HG03342 (cell line): ENCODE measurements around the gene PRDM16.

Source experiments
- ATAC-seq: cut with Tn5 transposase; IDR thresholded peaks from one replicate; pipeline ENCODE4 v1.9.1; 2021; ENCODE audit warnings: mild to moderate bottlenecking, moderate library complexity; ENCODE audit not compliant: unreplicated experiment

Gene PRDM16

DNA sequence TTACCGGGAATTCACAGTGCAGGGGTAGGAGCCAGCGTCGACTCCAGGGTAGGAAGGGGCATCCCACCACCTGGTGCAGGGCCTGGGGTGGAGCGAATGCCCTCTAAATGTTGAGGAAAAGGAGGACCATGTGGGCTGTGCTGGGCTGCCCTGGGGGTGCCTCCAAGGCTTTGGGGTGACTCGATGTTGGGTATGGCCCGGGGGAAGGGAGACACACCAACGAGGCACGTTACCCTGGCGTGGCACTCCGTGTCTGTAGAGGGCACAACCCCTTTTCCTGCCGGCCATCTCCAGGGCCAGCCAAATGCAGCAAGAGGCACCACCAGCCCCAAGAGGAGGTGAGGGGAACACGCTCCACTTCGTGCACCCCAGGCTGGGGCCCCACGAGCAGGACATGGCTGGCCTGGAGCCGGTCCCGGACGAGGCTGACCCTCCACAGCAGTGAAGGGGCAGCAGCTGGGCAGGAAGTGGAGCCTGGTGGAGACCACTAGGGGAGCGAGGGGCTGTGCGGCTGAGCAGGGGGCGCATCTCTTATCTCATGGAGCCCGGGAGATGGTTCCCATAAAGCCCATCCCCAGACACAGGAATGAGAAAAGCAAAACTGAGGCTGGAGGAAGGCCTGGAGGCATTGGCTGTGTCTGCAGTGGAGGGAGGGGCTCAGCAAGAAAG lies 36.5 kb upstream of the PRDM16 start:
- ATAC-seq = no peak

DNA sequence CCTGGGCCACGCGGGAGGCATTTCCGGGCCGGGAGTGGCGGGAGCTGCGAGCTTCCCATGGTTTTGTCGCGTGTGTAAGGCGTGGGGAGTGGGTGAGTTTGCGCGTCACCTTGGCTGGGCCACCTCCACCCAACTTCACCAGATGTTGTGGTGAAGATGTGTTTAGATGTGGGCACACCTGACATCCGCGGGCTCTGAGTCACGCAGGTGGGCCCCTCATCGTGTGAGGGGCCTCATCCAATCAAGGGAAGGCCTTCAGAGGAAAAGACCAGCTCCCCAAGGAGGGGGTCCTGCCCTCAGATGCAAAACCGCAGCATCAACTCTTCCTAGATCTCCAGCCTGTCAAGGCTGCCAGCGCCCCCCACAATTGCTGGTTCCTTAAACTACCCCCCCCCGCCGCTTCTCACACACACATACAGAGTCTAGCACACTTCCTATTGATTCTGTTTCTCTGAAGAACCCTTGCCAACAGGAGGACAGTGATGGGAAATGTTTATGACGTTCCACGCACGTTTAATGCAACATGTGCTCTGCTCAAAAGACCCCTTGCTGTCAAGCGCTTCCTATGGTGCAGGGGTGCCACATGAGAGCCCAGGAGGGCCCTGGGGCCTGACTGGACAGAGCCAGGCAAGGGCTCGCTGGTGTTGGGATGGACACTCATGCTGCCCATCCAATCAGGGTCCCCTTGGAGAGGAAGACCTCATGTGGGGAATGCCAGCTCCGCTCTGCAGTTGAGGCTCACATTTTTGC lies 35.8 kb upstream of the PRDM16 start:
- no peak for ATAC-seq

DNA sequence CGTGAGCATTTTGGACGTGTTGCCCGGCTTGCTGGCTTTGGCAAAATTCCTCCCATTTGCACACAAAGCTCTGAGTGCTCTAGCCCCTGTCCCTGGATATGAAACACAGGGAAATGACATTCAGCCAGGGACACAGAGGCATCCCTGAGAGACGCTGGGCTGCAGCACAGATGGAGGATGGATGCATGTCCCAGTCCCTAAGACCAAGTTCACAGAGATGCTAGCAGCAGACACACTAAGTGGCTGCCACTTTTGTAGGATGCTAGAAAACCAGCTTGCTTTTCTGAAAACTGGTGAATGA lies 35.3 kb upstream of the PRDM16 start:
- no peak for ATAC-seq

DNA sequence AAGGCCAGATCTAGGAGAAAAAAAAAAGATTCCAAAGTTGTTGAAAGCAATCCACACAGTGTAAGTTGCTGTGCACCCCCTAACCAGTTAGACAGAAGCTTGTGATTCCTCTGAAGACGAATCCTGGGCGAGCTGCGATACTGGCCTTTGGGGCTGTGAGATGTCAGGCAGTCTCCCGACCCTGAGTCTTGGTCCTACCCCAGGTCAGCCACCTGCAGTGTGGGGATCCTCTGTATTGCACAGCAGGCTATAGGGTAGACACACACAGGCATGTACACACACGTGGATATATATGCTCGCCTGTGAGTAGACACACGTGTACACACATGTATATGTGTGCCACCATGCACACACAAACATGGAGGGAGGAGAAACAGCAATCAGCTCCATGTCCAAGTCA lies 34.8 kb upstream of the PRDM16 start:
- no peak for ATAC-seq

DNA sequence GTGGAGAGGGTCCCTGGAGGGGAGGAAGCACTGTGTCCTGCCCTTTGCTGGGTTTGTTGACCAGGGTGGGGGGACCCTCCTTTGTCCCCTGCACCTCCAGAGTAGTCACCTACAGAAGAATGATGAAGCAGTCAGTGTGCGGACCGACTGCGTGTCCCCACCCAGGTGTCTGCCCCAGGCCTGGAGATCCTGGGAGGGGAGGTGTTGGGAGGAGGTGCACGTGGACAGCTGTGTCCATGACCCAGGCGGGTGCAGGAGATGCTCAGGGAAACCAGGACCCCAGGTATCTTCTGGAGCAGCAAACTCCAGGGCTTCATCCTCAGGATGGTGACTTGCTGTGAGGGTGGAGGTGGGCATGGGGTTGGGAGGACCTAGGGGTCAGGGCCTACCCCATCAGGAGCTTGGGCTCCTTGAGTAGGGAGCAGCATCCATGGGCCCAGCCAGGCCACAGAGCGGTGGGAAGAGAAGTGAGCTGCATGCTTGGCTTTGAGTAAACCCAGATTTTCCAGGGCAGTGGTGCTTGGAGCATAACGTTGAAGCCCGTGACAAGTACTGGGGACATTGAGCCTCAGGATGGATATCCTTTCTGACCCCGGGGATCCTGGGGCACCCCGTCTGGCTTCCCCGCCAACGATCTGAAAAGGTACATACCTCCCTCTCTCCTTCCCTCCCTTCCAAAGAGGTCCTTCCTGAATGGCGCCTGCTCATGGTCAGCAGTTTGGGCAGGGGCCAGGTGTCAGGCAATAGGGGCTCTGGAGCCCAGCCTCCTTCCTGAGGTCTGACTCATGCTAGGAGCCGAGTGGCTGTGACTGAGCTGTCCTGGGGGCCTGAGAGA lies 34.1 kb upstream of the PRDM16 start:
- no peak for ATAC-seq

DNA sequence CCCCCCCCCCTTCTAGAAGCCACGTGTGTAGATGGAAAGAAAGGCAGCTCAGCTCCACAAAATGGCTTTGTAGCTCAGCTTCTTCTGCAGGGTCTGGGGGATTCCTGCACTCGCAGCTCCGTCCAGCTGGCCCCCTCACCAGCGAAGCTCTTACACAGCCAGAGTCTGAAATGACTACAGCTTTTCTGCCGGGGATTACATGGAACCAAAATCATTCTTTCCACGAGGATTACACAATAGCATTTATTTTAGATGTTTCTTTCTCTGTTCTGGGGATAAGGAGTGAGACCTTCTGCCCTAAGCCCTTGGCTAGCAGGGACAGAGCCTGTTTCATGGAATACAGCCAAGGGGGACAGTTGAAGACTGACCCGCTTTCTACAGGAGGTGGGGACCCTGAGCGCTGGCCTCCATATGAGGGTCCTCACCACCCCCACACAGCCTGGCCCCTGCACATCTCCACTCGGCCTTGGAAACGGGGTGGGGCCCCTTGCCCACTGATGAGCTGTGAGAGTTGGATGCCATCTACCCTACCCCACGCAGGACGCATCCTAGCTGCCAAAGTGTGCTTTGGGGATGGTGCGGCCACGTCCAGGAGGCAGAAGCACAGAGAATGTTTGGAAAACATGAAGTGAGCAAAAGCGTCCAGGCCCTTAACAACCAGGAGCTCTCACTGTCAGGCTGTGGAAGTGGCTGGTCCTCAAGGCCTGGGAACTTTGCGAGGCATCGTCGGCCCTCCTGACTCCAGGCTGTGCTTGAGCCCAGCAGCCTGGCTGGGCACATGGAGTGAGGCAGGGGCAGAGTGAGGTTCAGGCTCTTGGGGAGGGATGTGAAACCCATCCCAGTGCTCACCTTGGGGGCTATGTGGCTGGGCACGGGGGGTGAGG lies 33.2 kb upstream of the PRDM16 start:
- no peak for ATAC-seq

DNA sequence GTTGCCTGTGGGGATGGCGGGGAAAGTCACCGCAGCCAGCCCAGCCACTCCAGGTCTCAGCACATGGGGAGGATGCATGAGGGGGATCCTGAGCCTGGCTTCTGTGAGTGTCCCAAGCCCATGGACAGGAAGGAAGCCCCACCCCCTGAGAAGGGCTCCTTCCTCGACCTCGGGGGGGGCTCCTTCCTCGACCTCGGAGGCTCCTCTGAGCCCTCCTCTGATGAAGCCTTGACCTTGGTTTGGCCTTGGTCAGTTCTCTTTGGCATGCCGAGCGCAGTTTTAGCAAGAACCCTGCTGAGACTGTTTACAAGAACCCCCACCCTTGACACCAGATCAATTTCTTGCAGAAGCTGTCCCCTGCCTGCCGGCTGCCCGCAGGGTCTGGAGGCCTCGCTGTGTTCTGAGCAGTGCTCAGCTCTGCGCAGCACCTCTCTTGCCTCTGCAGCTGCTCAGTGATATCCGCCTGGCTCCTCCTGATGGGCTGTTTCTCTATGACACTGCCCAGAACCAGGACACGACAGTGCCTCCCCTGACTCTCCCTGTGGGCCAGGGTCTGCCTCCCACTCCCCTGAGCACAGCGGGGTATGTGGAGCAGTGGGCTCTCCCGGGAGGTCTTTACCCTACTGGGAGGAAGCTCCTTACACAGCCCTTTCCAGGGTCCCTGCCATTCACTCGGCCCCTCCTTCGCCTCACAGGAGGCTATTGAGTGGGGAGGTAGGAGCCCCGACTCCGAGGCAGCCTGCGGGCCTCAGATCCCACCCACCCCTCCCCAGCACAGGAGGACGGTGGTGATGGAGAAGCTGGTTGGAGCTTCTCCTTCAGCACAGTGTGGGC lies 32.3 kb upstream of the PRDM16 start:
- no peak for ATAC-seq

DNA sequence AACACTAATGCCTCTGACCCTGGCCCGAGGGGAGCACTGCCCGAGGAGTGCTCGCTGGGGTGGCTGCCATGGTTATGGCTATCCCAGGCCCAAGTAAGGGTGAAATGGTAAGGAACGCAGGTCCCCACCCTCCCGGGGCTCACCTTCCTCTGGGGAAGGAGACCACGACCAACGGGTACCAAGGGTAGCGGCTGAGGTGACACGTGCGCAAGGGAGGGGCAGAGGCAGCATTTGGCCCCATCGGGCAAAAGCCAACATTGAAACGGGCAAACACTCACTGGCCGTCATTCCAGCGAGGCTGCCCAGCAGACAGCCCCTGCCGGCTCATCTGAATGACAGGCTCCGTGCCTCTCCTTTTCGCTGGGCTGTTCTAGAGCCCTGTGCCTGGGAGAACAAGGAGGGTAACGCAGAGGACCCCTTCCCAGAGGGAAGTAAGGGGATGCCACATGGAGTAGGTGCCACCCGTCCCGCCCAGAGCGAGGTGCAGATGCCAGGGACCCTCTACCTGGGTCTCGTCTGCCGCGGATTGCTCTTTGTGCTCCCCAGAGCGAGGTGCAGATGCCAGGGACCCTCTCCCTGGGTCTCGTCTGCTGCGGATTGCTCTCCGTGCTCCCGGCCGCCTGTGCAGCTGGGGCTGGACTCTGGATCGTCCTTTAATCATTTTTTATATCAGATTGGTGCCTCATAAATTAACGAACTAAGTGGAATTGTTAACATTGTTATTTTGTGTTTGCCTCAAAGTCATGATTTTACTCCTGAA lies 31.5 kb upstream of the PRDM16 start:
- no peak for ATAC-seq

DNA sequence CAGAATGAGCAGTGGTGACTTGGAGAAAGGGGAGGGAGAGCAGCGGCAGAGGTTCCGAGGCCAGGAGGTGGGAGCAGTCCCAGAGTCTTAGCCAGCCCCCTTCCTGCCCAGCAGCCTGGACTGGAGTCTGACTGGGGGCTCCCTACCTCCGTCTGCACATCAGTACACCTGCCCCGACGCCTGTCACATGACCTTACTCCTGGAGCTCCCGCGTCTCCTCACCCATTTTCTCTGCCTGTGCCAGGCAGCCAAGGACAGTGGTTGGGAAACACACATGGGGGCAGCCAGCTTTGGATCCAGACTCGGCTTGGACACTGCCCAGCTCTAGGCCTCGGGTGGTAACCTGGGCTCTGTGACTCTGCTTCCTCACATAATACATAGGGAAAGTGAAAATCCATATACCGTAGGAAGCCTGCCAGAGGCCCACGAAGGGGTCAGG lies 30.9 kb upstream of the PRDM16 start:
- no peak for ATAC-seq

DNA sequence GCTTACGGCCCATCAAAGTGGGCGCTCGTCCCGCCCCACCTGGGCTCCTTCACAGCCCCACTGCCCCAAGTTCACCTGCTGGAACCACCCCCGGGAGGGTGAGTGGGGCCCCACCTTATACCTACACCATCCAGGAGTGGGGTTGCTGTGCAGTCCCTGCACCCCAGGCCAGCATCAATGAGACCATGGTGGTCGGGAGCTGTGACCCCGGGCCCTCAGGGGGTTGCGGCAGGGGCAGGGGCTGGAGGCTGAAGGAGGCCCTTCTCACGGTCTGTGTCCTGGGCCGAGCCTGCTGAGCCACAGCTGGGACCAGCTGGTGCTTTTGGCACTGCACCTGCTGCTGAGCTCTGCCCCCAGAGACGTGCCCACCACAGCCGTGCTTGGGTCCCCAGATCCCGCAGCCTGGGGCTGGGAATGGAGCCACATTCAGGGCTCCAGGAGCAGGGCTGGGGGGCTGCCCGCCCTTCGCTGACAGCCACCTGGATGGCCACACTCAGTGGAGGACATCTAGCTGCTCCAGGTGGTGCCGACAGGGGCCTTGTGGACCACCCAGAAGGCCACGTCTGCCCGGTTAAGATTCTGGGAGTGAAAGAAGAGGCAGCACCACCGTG lies 30.3 kb upstream of the PRDM16 start:
- no peak for ATAC-seq

DNA sequence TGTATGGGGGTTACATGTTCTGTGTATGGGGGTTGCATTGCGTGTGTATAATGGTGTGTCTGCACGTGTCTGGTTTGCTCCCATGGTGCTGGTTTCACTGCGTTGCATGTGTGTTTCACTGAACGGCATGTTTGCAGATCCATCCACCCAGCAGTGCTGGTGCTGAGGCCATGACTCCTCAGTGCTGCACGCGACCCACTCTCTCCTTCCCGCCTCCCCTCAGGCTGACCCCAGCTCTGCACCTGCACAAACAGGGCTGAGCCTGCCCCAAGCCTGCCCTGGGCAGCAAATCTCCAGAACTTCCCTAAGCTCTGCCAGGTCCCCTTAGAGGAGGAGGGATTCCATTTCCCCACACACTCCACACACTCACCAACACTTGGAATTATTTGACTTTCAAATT lies 29.0 kb upstream of the PRDM16 start:
- ATAC-seq = no peak

DNA sequence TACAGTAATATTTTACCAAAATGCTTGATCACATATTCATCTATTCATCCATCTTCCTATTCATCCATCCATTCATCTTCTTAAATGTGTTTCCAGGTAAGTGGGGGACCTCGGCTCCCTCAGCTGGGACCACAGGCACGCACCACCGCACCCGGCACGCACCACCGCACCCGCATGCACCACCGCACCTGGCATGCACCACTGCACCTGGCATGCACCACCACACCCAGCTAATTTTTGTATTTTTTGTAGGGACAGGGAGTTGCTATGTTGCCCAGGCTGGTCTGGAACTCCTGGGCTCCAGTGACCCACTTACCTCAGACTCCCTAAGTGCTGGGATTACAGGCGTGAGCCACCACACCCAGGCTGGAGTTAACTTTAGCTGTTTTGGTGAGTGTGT lies 26.5 kb upstream of the PRDM16 start:
- no peak for ATAC-seq

DNA sequence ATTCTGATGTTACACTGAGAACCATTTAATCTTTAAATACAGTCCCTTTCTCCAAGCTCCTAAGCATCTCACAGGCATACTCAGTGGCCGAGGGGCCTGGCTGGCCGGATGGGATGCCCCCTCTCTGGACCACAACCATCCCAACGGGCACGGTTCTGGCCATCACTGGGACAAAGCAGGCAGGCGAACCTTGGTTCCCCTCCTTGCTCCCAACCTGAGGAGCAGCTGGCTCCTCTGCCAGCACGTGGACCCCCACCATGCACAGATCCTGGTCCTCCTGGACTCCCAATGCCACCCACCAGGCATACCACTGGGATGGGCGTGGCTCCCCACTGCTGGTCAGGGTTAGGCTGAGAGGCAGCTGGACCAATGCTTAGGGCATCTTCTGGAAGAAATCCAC lies 19.8 kb upstream of the PRDM16 start:
- ATAC-seq = no peak

DNA sequence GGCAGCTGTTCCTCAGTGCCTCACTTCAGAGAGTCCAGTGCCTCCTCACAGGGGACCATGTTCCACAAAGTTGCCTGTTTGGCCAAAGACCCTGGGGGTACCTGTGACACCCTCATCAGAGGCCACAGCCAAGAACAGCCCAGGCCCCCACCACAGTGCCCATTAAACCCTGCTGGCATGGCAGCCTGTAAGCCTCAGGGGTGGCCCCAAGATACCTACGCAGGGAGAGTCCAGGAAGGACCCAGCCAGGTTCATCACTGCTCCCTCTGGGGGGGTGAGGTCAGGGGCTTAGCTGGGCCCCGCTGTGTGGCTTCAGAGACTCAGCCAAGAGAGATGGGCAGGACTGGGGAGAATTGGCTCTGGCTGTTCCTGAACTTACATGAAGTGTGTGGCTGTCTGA lies 19.1 kb upstream of the PRDM16 start:
- no peak for ATAC-seq

DNA sequence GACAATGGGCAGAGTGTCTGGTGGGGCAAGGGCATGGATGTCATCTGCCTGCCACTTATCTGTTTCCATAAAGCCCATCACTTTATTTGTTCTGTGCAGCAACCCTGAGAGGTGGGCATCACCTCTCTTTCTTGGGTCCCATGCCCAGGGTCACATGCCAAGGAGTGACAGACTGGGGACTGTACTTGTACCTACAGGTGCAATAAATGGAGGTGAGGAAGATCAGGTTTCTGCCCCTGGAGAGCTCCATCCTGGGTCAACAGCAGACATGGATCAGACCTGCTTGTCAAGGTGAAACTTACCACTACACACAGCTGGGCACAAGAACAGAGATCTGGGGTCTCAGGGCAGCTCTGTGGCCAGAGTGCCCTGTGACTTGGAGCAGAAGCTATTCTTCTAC lies 18.4 kb upstream of the PRDM16 start:
- no peak for ATAC-seq

DNA sequence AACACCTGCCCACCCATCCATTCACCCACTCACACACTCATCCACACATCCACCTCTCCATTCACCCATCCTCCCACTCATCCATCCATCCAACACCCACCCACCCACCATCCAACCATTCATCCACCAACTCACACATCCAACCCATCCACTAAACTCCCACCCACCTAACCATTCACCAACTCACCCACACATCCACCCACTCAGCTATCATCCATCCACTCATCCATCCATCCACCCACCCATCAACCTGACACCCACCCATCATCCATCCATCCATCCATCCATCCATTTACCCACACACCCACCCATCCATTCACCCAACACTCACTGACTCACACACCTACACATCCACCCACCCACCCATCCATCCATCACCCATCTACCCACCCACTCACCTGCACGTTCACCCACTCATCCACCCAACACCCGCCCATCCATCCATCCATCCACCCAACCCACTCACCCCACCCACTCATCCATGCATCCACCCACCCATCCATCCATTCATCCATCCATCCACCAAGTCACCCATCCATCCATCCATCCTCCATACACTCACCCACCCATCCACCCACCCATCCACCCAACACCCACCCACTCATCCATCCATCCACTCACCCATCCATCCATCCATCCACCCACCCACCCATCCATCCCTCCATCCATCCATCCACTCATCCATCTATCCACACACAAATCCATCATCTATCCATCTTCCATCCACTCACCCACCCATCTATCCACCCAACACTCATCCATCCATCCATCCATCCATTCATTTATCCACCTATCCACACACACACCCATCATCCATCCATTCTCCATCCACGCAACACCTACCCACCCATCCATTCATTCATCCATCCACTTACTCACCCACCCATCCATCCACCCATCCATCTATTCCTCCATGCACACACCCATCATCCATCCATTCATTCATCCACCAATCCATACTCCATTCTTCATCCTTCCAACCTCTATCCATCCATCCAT lies 17.4 kb upstream of the PRDM16 start:
- no peak for ATAC-seq

DNA sequence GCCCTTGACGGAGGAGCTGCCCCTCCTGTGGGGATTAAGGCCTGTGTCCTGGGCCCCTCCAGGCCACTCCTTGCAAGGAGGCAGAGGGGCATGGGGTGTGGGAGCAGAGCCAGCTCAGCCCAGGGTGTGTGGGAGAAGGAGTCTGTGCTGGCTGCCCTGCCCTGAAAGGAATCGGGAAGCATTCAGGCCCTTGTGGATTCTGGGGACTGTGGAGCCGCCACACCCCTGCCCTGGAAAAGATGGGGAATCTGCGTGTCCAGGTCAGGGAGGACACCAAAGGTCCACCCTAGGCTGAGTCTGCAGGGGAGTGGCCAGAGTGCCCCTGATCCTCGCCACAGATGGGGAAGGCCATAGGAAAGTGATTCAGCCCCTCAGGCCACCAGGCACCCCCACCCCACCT lies 16.5 kb upstream of the PRDM16 start:
- no peak for ATAC-seq
